ENCODE results near the gene RTN4R.
"Not testable (repeated sequence)": the region's sequence is repeated elsewhere in the genome, so short reads cannot be mapped to it uniquely, and the experiment has no call there.

RTN4R gene

GRCh38 chr22:20305230-20305893 lies 37.2 kb upstream of the RTN4R start:
- DNase-seq: not testable (repeated sequence)

- no peak for DNase-seq
These were observed 36.5 kb upstream of the RTN4R start for GRCh38 chr22:20304646-20305045.

- not testable (repeated sequence) for DNase-seq
These were observed 35.1 kb upstream of the RTN4R start for GRCh38 chr22:20303229-20303534.

GRCh38 chr22:20302438-20303228 lies 34.5 kb upstream of the RTN4R start:
- DNase-seq: no peak

- no peak for DNase-seq
These were observed 31.6 kb upstream of the RTN4R start for GRCh38 chr22:20299746-20300136.

- DNase-seq: peak; percentile 90
These were observed 31.0 kb upstream of the RTN4R start for GRCh38 chr22:20298803-20299745.

- DNase-seq: no peak
These were observed 30.1 kb upstream of the RTN4R start for GRCh38 chr22:20298110-20298802.

- no peak for DNase-seq
These were observed 29.4 kb upstream of the RTN4R start for GRCh38 chr22:20297414-20298109.

GRCh38 chr22:20296598-20296997 lies 28.5 kb upstream of the RTN4R start:
- DNase-seq: no peak

GRCh38 chr22:20295262-20296064 lies 27.3 kb upstream of the RTN4R start:
- DNase-seq: no peak

GRCh38 chr22:20292673-20293232 lies 24.6 kb upstream of the RTN4R start:
- no peak for DNase-seq

GRCh38 chr22:20292108-20292507 lies 24.0 kb upstream of the RTN4R start:
- DNase-seq: no peak

GRCh38 chr22:20291604-20292063 lies 23.5 kb upstream of the RTN4R start:
- no peak for DNase-seq

GRCh38 chr22:20291249-20291586 lies 23.1 kb upstream of the RTN4R start:
- DNase-seq: no peak

- no peak for DNase-seq
These were observed 22.6 kb upstream of the RTN4R start for GRCh38 chr22:20290578-20291248.

GRCh38 chr22:20290045-20290392 lies 21.9 kb upstream of the RTN4R start:
- DNase-seq: no peak

- DNase-seq: not testable (repeated sequence)
These were observed 21.3 kb upstream of the RTN4R start for GRCh38 chr22:20289182-20290044.

- DNase-seq: not testable (repeated sequence)
These were observed 18.8 kb upstream of the RTN4R start for GRCh38 chr22:20286784-20287423.

GRCh38 chr22:20286312-20286660 lies 18.2 kb upstream of the RTN4R start:
- DNase-seq: not testable (repeated sequence)
